ENCODE data around the gene PHF2. TPM values are rescaled to one million over a fixed set of nuclear protein-coding genes. Genes with fewer than 3 reads are reported as not detected.
"Not testable (repeated sequence)": the region's sequence is repeated elsewhere in the genome, so short reads cannot be mapped to it uniquely, and the experiment has no call there.

The PHF2 gene
- total RNA-seq, 1 donor from 2014 or later, result 32.0 TPM

- intact Hi-C loops (cut with micrococcal nuclease), result no loop called here
- DNase-seq, result peak; percentile 27
- ATAC-seq, result no peak
These were observed 81.1 kb downstream of the PHF2 start for GRCh38 chr9:93657331-93658111.

GRCh38 chr9:93658184-93658925 is 82.0 kb downstream of the PHF2 start:
- intact Hi-C loops (cut with micrococcal nuclease), result no loop called here
- ATAC-seq, result no peak

GRCh38 chr9:93659044-93659836 is 82.9 kb downstream of the PHF2 start:
- intact Hi-C loops (cut with micrococcal nuclease), result no loop called here
- no peak for ATAC-seq

More at GRCh38 chr9:93658184-93658925, 82.0 kb downstream of the PHF2 start:
- DNase-seq, result peak; percentile 26

GRCh38 chr9:93659837-93660177 is 83.4 kb downstream of the PHF2 start:
- ATAC-seq (no peak), DNase-seq (peak; percentile 17)

More at GRCh38 chr9:93659044-93659836, 82.9 kb downstream of the PHF2 start:
- peak; percentile 17 for DNase-seq

GRCh38 chr9:93660352-93661046 is 84.1 kb downstream of the PHF2 start:
- no peak for ATAC-seq
- peak; percentile 5 for DNase-seq
- intact Hi-C loops (cut with micrococcal nuclease), result no loop called here

More at GRCh38 chr9:93659837-93660177, 83.4 kb downstream of the PHF2 start:
- intact Hi-C loops (cut with micrococcal nuclease), result no loop called here

GRCh38 chr9:93661591-93661990 is 85.2 kb downstream of the PHF2 start:
- DNase-seq (no peak), ATAC-seq (no peak)
- intact Hi-C loops (cut with micrococcal nuclease), result no loop called here

- intact Hi-C loops (cut with micrococcal nuclease), result no loop called here
- ATAC-seq (no peak), DNase-seq (no peak)
These were observed 85.7 kb downstream of the PHF2 start for GRCh38 chr9:93662016-93662638.

GRCh38 chr9:93662952-93663572 is 86.7 kb downstream of the PHF2 start:
- intact Hi-C loops (cut with micrococcal nuclease), result no loop called here
- peak; percentile 14 for DNase-seq
- no peak for ATAC-seq

GRCh38 chr9:93663877-93664548 is 87.6 kb downstream of the PHF2 start:
- peak; percentile 16 for DNase-seq
- intact Hi-C loops (cut with micrococcal nuclease), result no loop called here
- ATAC-seq, result no peak

GRCh38 chr9:93664549-93665120 is 88.3 kb downstream of the PHF2 start:
- intact Hi-C loops (cut with micrococcal nuclease), result no loop called here
- DNase-seq (peak; percentile 4), ATAC-seq (no peak)

- DNase-seq, result peak; percentile 18
- intact Hi-C loops (cut with micrococcal nuclease), result no loop called here
- ATAC-seq, result no peak
These were observed 88.8 kb downstream of the PHF2 start for GRCh38 chr9:93665128-93665636.

GRCh38 chr9:93665637-93666438 is 89.5 kb downstream of the PHF2 start:
- ATAC-seq, result no peak
- intact Hi-C loops (cut with micrococcal nuclease), result no loop called here
- peak; percentile 19 for DNase-seq

GRCh38 chr9:93666439-93666784 is 90.0 kb downstream of the PHF2 start:
- intact Hi-C loops (cut with micrococcal nuclease); ATAC-seq: not testable (repeated sequence)
- DNase-seq, result peak; percentile 5

- intact Hi-C loops (cut with micrococcal nuclease), result no loop called here
- DNase-seq (peak; percentile 23), ATAC-seq (no peak)
These were observed 90.6 kb downstream of the PHF2 start for GRCh38 chr9:93667006-93667405.

GRCh38 chr9:93667627-93668026 is 91.2 kb downstream of the PHF2 start:
- intact Hi-C loops (cut with micrococcal nuclease), result no loop called here
- DNase-seq (peak; percentile 13), ATAC-seq (no peak)

GRCh38 chr9:93668261-93668871 is 92.0 kb downstream of the PHF2 start:
- intact Hi-C loops (cut with micrococcal nuclease), result no loop called here
- ATAC-seq, result no peak
- DNase-seq, result peak; percentile 16
